Inflammatory macrophage (primary cell): ENCODE data around the gene PLK1.
"Not testable (repeated sequence)": the region's sequence is repeated elsewhere in the genome, so short reads cannot be mapped to it uniquely, and the experiment has no call there.

Experiments used
- DNase-seq, 2 donors: peaks; one replicate each; pipeline ENCODE4 v3.0.0-alpha.2; 2020 to 2022
- total RNA-seq, 18 experiments: gene quantifications; one replicate each; lab custom pipeline; 2026; ENCODE audit warnings: mixed read lengths in 6 of 18, inconsistent platforms in 2 of 18; lab: John Stamatoyannopoulos, UW

The PLK1 gene
- 4.2 to 25.1 (median 15.3) reads per million in 18 experiments for total RNA-seq

DNA sequence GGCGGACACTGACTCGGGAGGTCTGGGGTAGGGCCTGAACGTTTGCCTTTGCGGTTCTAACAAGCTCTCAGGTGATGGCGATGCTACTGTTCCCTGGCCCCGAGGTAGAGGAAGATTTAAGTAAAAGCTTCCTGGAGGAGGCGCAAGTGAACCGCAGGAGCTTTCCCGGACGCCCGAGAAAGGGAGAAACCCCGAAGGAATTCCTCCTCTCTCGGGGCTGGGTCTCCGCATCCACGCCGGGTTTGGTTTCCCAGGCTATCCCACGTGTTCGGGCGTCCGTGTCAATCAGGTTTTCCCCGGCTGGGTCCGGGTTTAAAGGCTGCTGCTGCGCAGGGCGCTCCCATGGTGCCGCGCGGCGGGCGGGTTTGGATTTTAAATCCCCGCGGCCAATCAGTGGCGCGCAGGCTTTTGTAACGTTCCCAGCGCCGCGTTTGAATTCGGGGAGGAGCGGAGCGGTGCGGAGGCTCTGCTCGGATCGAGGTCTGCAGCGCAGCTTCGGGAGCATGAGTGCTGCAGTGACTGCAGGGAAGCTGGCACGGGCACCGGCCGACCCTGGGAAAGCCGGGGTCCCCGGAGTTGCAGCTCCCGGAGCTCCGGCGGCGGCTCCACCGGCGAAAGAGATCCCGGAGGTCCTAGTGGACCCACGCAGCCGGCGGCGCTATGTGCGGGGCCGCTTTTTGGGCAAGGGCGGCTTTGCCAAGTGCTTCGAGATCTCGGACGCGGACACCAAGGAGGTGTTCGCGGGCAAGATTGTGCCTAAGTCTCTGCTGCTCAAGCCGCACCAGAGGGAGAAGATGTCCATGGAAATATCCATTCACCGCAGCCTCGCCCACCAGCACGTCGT is at the start of gene PLK1:
Gene PLK1 (plus strand): TSS at position 460 of the 844 bp plus-strand sequence. CDS start 44 bp downstream, at position 504.
- DNase-seq = peak; percentile 82 to 84

DNA sequence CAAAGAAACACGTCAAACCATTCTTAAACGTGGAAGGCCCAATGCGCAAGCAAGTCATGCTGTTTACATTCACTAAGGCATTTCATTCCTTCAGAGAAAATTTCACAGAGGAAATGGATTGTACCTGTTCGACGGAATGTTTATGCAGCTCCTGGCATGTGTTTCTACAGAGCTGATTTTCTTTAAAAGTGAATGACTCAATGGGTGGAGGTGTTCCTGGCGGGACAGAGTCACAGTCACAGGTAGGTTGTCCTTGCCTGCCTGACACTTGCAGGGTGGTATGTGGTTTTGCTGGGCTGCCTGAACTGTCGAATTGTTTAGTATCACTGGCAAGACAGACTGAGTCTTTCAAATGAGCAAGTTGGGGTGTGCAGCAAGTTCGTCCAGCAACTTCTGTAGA is 49.2 kb upstream of the PLK1 start:
- no peak for DNase-seq

DNA sequence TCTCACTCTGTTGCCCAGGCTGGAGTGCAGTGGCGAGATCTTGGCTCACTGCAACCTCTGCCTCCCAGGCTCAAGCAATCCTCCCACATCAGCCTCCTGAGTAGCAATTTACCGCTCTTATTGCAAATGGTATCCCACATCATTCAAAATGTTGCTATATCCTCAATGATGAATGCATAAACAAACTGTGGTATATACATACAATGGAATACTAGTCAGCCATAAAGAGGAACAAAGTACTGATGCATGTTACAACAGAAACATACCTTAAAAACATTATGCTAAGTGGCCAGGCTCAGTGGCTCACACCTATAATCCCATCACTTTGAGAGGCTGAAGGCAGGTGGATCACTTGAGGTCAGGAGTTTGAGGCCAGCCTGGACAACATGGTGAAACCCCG is 46.8 kb upstream of the PLK1 start:
- not testable (repeated sequence) for DNase-seq

DNA sequence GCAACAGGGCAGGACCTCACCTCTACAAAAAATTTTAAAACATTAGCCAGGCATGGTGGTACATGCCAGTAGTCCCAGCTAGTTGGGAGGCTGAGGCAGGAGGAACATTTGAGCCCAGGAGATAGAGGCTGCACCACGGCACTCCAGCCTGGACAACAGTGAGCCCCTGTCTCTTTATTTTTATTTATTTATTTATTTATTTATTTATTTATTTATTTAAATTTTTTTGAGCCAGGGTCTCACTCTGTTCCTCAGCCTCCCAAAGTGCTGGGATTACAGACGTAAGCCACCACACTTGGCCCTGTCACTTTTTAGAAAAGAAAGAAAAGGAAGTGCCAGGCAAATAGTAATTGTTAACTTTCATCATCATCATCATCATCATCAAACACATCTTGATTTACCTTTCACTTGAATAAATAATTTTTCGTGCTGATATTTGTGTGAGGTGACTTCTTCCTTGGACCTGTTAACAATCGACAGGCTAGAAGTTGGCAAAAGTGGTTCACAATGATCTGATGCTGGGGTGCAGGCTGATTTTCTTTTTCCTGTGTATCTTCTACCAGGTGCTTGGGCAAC is 44.1 kb upstream of the PLK1 start:
- no peak for DNase-seq

DNA sequence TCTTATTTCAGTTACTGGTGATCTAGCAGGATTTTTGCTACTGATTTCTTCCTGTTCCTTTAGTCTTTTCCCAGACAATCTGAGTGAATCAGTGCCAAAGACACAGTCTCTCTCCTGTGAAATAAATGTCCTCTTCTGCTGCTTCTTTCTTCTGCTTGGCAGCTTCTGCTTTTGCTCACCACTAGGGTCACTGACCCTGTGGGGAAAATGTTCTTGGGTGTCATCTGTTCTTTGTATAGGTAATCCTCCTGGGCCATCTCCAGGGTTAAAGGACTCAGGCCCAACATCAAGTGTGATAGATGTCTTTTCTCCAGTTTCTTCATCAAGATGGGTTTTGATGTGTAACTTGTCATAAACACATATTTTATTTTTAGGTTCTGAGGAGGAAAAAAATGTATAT is 42.7 kb upstream of the PLK1 start:
- DNase-seq = no peak

DNA sequence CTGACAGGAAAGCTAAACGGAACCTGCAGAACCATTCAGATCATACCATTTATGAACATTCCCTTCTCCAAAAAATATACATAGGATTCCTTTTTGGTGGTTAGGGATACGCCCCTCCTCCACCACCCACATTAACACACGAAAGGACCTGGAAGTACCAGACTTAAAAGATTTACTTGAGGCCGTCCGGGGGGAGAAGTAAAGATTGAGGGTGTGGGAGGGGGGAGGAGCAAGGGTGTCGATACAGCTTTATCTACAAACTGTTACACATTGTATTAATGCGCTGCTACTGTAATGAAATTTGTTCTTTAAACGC is 38.1 kb upstream of the PLK1 start:
- peak; percentile 33 to 45 for DNase-seq

DNA sequence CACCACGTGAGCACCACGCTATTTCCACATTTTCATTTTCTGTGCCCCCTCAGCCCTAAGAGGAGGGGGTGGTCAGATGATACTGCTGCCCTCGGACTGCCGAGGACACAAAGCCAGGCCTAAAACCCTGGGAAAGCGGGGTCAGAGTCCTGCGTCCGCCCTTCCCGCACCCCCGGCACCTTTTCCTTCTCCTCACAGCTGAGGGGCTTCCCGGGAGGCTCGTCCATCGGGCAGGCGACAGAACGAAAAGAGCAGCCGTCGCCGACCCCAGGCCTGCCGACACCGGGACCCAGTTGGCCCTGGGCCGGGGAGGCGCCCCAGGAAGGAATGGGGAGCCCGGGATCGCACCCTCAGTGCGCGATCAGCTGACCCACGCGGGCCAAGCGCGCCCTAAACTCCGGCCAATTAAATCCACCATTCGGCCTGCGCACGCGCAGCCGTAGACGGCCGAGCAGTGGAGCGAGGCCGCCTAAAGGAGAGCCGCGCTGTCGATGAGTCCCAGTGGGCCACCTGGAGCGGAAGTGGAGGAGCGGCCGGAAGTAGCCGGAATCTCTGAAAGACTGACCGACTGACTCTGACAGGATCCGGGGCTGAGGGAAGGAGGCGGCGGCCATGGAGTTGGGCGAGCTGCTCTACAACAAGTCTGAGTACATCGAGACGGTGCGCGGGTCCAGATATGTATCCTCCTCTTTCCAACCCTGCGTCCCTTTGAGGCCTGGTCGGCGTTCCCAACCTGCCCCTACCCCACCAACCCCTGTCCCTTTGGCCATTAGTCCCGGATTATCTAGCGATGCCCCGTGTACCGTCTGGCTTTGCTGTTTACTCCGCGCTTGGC is 37.5 kb upstream of the PLK1 start, which contains the start of the genes DCTN5 and PALB2:
Gene DCTN5 (plus strand): TSS at position 536 of the 835 bp plus-strand sequence. CDS start 77 bp downstream, at position 613.
Gene PALB2 (minus strand): TSS at position 380 of the 835 bp plus-strand sequence. CDS start 153 bp downstream, at position 227.
- peak; percentile 97 to 98 for DNase-seq

DNA sequence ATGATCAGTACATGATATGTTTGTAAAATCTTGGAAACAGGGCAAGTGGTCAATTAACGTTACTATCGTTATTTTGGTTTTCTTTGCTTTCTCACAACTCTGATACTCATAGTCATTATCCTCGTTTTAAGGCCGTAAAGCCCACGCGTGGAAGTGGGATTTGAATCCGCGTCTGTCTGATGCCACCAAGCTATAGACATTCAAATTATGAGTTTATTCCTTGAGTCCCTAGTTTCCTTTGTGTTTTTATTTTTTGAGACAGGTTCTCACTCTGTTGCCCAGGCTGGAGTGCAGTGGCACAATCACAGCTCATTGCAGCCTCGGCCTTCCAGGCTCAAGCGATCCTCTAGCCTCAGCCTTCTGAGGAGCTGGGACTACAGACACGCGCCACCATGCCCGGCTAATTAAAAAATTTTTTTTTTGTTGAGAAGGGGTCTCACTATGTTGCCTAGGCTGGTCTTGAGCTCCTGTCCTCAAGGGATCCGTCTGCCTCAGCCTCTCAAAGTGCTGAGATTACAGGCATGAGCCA is 36.4 kb upstream of the PLK1 start:
- no peak for DNase-seq

DNA sequence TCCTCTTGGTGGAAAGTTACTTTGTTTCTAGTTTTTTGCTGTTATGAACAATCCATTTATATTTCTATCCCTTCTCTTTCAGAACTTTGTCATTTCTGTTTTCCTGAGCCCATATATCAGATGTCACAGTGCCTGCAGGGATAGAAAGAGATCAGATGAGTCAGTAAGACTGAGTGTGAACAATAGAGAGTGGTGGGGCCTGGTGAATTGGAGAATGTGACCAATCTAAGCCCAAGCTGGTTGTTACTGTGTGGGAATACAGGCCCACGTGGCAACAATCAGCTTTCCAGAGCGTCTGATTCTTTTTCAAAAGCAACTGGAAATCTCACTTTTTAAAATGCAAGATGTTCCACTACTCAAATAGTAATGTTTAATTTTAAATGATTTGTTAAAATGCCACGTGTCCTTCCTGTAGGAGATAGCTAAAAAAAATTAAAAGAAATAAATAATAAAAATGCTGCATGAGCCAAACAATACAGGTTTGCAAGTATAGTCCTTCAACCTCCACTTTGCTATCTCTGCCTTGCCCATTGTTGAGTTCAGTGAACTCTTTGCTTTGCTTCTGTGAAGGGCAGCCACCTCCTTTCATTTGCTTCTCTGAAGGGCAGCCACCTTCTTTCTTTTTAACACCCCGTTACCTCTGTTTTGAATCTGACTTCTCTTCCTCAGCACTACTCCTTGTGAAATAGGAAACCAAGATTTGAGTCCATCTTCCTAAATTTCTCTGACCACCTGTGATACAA is 27.8 kb upstream of the PLK1 start:
- DNase-seq = no peak

DNA sequence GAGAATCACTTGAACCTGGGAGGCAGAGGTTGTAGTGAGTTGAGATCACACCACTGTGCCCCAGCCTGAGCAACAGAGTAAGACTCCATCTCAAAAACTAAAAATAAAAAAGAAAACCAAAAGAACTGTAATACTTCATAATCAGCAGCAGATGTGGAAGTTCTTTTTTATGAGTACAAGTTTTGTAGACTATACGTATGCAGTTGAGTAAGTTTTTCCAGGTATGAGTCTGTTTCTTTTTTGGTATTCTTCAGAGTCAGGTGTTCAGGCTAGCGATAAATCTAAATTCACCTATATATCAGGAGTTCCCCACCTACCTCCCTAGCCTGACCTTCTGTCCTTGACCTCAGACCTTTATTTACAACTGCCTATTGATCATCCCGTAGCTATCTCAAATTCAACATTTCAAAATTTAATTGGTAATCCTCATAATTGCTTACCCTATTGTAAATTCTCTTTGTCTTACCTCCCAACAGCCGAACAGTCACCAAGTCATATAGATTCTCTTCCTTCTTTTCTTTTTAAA is 26.7 kb upstream of the PLK1 start:
- no peak for DNase-seq

DNA sequence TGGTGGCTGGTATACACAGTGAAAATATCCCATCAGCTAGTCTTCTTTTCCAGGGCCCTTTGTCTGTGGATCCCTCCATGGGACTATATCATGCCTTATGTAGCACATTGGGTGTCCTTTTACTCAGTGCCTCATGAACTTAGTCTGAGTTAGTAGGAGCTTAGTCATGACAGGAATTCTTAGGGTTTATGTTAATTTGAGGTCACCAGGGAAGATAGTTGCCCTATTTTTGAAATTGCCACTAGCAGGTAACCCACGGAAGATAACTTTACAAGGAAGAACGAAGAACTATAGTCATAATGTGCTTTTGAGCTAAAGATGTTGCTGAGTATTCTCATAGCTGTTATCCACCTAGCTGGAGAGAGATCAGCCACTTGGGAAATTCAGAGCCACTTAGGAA is 14.8 kb upstream of the PLK1 start:
- DNase-seq = no peak

DNA sequence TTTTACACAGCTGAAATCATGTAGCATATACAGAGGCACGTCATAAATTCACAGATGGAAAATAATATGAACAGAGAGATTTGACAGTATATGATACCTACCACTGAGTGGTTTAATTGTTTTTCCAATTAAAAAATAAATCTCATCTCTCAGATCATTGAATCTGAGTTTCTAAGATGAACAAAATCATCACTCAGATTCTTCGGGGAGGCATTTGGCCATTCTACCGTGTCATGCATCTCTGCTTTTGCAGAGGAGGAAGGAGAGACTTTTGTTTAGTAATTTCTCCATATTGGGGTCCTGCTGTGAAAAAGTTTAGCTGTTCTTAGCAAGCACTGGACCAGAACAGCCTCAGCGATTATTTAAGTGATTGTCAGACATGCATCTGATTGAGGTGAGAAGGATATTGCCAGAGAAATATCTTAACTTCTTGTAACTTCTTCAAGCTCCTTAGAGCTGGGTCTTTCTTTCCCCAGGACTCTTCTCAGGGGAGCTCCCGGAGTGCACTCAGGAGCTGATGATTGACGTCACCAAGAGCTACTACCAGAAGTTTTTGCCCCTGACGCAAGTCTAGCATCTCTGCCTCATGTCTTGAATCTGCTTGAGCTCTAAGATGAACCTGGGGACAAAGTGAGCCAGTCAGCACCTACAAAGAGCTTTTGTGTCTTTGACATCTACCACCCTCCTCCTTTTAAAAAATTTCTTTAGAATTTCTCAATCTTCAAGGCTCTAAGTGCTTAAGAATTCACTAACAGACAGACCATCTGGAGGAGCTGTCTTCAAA is 11.9 kb upstream of the PLK1 start:
- DNase-seq = no peak

DNA sequence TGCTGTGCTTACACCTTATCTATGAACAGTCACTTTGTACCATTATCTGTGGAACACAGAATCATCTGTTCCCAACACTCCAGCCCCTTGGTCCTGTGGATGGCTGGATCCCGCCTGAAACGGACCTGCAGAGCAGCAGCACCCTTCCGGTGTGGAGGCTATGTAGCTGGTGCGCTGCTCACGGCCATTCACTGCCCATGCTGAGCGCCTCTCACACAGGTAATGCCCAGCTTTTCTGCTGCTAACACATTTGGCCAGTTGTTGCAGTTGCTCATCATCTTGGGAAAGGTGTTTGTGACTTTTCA is 11.4 kb upstream of the PLK1 start:
- DNase-seq = no peak

DNA sequence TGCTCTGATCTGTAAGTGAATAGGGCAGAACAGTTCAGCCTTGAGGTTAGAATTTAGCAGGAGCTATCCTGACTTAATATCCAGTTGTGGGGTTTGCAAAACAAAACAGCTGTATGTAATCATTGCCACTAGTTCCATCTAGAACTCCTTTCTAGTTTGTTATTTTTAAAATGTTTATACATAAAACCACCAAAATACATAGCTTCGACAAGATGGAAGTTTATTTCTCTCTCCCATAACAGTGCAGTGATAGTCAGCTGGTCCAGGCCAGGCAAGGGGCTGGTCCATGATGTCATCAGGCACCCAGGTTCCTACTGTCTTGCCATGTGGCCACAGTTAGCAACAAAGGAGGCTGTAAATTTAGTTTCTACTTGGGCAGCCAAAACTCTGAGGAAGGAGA is 10.5 kb upstream of the PLK1 start:
- no peak for DNase-seq

DNA sequence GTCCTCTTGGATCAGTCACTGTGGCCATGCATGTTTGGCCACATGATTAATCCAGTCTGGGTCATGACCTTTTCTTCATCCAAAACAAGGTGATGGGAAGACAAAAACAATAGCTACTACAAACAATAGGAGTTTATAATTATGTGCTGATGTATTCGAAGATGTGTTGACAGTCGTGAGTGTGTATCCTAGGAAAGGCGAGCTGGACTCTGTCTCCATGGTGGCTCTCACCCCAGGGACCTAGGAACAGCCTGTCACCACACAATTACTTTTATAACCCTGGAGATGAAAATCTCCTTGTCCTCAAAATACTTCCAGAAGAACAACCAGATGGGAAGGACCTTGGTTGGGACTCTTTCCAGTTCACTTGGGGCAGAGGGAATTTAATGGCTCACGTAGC is 9.8 kb upstream of the PLK1 start:
- no peak for DNase-seq

DNA sequence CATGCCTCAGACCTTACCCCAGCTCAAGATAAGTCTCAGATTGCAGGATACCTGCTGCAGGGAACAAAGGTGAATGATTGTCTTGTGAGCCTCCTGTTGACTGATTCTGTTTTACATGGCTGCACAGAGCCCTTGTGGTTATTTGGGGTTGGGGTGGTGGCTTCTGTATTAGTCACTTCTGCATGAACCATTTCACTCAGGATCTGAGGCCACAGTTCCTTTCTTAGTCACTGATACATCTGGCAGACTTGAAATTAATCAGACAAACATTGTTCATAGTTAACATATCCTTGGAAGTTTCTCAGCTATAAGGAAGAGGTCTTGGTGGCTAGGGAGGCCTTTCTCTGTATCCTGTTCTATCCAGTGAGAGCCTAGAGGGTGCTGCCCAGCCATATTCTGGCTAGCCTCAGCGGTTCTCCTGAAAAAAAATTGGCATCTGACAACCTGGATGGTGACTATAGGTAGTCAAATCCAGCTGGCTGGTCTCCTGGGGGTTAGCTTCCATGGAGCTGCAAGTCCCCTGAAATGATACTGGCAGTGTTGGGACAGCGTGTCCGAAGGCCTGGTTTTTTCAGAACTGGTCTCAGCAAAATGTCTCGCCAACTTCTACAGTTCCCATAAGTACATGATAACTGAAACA is 8.4 kb upstream of the PLK1 start:
- no peak for DNase-seq

DNA sequence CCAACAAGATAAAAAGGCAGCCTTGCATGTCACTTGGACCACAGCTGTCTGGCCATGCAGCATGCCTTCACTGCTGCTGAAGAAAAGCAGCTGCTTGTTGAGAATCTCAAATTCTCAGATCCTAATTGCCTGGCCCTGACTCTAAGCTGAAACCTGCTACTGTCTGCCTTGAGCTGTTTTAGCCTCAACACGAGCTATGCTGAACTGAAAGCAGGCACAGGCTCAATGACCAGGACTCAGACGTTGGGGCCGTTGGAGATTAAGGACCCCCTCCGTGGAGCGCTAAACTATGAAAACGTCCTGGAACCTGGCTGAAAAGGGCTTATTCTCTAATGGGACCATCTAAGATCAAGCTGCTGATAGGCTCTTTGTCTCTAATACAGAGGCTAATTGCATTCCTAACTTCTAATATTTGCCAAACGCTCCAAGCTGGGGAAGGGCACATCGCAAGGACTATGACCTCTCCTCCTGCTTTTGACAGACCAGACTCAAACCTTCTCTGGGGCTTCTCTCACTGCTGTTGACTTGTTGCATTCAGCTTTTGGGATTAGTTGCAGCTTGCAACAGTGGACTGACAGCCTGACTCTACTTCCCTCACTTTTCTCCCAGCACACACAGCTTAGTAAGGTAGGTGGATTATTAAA is 4.6 kb upstream of the PLK1 start:
- no peak for DNase-seq

DNA sequence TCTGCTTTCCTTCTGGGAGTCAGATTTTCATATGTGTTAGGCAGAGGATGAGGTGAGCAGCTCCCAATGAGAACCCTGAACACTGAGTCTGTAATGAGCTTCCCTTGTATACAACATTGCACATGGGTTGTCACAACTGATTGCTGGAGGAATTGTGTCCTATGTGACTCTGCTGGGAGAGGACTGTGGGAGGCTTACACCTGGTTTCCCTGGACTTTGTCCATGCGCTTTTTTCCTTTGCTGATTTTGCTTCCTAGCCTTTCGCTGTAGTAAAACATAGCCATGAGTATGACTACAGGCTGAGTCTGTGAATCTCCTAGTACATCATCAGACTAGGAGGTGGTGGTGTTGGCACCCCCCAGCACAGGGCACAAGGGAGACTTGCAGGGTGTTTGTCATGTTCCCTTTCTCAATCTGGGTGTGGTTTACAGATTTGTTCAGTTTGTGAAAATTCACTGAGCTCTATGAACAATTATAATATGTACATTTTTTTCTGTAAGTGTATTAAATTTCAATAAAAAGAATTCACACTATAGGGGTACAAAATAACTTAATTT is 1.7 kb upstream of the PLK1 start:
- no peak for DNase-seq

DNA sequence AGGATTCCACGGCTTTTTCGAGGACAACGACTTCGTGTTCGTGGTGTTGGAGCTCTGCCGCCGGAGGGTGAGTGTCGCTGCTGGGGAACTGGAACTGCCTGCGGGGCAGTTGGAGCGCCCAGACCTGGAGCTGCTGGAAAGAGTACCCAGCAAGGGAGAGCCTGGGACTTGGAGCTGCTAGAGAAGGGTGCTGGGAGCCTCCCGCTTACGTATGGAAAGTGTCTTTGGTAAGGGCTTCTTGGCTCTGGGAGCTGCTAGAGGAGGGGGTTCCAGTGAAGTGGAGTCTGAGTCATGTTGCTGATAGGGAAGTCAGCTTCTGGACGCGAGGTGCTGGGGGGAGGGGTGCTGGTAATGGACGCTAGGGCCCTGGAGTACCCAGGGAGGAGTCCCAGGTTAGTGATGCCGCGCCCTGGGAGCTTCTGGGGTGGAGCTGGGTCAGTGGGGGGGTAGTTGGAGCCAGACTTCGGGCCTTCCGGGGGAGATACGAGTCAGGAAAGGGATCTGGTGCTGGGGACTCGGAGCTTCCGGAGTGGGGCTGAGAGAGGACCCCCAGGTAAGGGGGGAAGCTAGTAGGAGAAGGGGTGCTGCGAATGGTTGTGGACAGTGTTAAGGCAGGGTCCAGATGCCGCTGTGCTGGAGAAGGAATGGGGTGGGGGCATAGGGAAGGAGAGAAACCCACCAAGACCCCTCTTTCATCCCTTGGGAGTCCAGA is 741 bp downstream of the PLK1 start:
- DNase-seq = peak; percentile 27 to 39
